Thyroid gland (tissue), 4 donors: ENCODE results near the gene OASL. TPM values are rescaled to one million over a fixed set of nuclear protein-coding genes. Genes with fewer than 3 reads are reported as not detected.
A peak's percentile ranks its signal among the peaks of the same experiment; 100 is the strongest.

Experiments used
- DNase-seq, 2 donors: peaks; one replicate each; pipeline ENCODE4 v3.0.0-alpha.2; 2019
- H3K27ac ChIP-seq, 3 donors: fragments of 200-600 bp; sonication (generic); 1 replicate in 2 of 3; 2 replicates in 1 of 3; pipeline ENCODE4 v1.5.1; 2016 to 2019; ENCODE audit warnings: mild to moderate bottlenecking in 1 of 3, moderate library complexity in 1 of 3
- H3K27me3 ChIP-seq: fragments of 200-600 bp; sonication (generic); one replicate; pipeline ENCODE4 v1.5.1; 2019
- H3K36me3 ChIP-seq, 2 donors: fragments of 200-600 bp; sonication (generic); one replicate each; pipeline ENCODE4 v1.5.1; 2016 to 2019
- H3K4me1 ChIP-seq, 2 donors: fragments of 200-600 bp; sonication (generic); one replicate each; pipeline ENCODE4 v1.5.1; 2017 to 2019
- H3K4me3 ChIP-seq, 3 donors: fragments of 200-600 bp; sonication (generic); replicated peaks in 1 of 3; 1 replicate in 2 of 3; 2 replicates in 1 of 3; pipeline ENCODE4 v1.5.1; 2016; ENCODE audit warnings: mild to moderate bottlenecking in 1 of 3
- H3K9me3 ChIP-seq: fragments of 200-600 bp; sonication (generic); one replicate; pipeline ENCODE4 v1.5.1; 2017
- POLR2A ChIP-seq, 2 donors: fragments of 450-650 bp; IDR thresholded peaks; one replicate each; pipeline ENCODE4 v1.6.1; 2017; ENCODE audit warnings: antibody characterized with exemption in 2 of 2, mild to moderate bottlenecking in 2 of 2, moderate library complexity in 1 of 2
- WGBS, 2 donors: methylation state at CpG; one replicate each; pipeline ENCODE4 v1.1.5; 2017; 5-methylcytosine and 5-hydroxymethylcytosine counted together
- intact Hi-C: fragments of 100-400 bp; cut with DNase I; formaldehyde crosslinking; loops from one replicate; pipeline ENCODE4 v1.15.1; 2023
- total RNA-seq, 4 donors: library from RNA; depleted of rRNA; stranded (reverse); fragments of >200 nt; gene quantifications; one replicate each; pipeline ENCODE4 v1.2.3, GENCODE V29; 2016
- TF ChIP-seq, protein P1 (sequence below), 6 experiments: fragments of 200-600 bp in 3 of 6; fragments of 450-650 bp in 3 of 6; sonication (generic) in 3 of 6; IDR thresholded peaks; one replicate each; pipeline ENCODE4 v1.5.1; 2016 to 2019; ENCODE audit warnings: antibody characterized with exemption in 6 of 6, mild to moderate bottlenecking in 2 of 6, inconsistent platforms in 1 of 6, moderate library complexity in 1 of 6

OASL gene
- total RNA-seq, 4 donors from 2014 or later, result 0.20 to 1.4 (median 0.49) TPM

GRCh38 chr12:120979220-120979861, 59.7 kb downstream of the OASL start:
- no peak for DNase-seq
- no peaks in the 10 kb centered on the region for H3K4me1 ChIP-seq
- H3K27ac ChIP-seq, result no peak overlapping the region
- intact Hi-C loops, result no loop called here
- no peak for TF ChIP-seq POLR2A (IDR thresholded peaks at IDR 0.05)
- TF ChIP-seq, protein P1, sequence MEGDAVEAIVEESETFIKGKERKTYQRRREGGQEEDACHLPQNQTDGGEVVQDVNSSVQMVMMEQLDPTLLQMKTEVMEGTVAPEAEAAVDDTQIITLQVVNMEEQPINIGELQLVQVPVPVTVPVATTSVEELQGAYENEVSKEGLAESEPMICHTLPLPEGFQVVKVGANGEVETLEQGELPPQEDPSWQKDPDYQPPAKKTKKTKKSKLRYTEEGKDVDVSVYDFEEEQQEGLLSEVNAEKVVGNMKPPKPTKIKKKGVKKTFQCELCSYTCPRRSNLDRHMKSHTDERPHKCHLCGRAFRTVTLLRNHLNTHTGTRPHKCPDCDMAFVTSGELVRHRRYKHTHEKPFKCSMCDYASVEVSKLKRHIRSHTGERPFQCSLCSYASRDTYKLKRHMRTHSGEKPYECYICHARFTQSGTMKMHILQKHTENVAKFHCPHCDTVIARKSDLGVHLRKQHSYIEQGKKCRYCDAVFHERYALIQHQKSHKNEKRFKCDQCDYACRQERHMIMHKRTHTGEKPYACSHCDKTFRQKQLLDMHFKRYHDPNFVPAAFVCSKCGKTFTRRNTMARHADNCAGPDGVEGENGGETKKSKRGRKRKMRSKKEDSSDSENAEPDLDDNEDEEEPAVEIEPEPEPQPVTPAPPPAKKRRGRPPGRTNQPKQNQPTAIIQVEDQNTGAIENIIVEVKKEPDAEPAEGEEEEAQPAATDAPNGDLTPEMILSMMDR (IDR thresholded peaks at IDR 0.05), result no peak
- H3K36me3 ChIP-seq, result no peaks in the 10 kb centered on the region
- H3K27me3 ChIP-seq, result no peaks in the 10 kb centered on the region
- 91% methylated on average over 8 to 10 of the region's 10 CpGs for WGBS, 2 donors
- no peak overlapping the region for H3K4me3 ChIP-seq
- H3K9me3 ChIP-seq, result no peaks in the 10 kb centered on the region

DNA sequence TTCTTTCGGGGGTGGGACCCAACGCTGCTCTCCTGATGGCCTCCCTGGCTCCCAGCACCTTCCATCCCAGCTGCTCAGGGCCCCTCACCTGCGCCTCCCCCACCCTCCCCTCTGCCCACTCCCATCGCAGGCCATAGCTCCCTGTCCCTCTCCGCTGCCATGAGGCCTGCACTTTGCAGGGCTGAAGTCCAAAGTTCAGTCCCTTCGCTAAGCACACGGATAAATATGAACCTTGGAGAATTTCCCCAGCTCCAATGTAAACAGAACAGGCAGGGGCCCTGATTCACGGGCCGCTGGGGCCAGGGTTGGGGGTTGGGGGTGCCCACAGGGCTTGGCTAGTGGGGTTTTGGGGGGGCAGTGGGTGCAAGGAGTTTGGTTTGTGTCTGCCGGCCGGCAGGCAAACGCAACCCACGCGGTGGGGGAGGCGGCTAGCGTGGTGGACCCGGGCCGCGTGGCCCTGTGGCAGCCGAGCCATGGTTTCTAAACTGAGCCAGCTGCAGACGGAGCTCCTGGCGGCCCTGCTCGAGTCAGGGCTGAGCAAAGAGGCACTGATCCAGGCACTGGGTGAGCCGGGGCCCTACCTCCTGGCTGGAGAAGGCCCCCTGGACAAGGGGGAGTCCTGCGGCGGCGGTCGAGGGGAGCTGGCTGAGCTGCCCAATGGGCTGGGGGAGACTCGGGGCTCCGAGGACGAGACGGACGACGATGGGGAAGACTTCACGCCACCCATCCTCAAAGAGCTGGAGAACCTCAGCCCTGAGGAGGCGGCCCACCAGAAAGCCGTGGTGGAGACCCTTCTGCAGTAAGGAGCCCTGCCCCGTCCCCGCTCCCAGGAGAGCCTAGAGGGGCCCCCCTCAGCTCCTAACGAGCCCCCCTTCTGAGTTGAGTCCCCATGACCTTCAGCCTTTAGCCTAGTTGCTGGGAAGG, 60.5 kb downstream of the OASL start, which contains the start of gene HNF1A:
HNF1A (plus strand) TSS at position 248 of the 924 bp plus-strand sequence; CDS start at position 474, 226 bp downstream.
- no peak within 1 kb of the TSS for H3K4me3 ChIP-seq
- intact Hi-C loops, result no loop called here
- DNase-seq, result no peak

GRCh38 chr12:120977531-120978295, 61.3 kb downstream of the OASL start:
- DNase-seq, result no peak
- WGBS, 2 donors, result 91 to 94% methylated on average over 14 of the region's 14 CpGs
- Histone ChIP-seq H3K27ac (no peak overlapping the region), H3K36me3 (no peaks in the 10 kb centered on the region), H3K4me3 (no peak overlapping the region), H3K4me1 (no peaks in the 10 kb centered on the region), H3K9me3 (no peaks in the 10 kb centered on the region), H3K27me3 (no peaks in the 10 kb centered on the region)
- TF ChIP-seq, protein P1 (IDR thresholded peaks at IDR 0.05), result no peak
- TF ChIP-seq POLR2A (IDR thresholded peaks at IDR 0.05), result no peak
- intact Hi-C loops, result no loop called here

More for the DNA sequence above, 60.5 kb downstream of the OASL start, which contains the start of gene HNF1A:
- Histone ChIP-seq H3K36me3 (no peaks in the 10 kb centered on the region), H3K9me3 (no peaks in the 10 kb centered on the region), H3K27ac (no peak within 1 kb of the TSS), H3K27me3 (no peaks in the 10 kb centered on the region), H3K4me1 (no peaks in the 10 kb centered on the region)
- WGBS, 2 donors, result 80 to 85% methylated on average over 23 to 35 of the region's 40 CpGs
- TF ChIP-seq, protein P1 (IDR thresholded peaks at IDR 0.05), result no peak
- no peak for TF ChIP-seq POLR2A (IDR thresholded peaks at IDR 0.05)

DNA sequence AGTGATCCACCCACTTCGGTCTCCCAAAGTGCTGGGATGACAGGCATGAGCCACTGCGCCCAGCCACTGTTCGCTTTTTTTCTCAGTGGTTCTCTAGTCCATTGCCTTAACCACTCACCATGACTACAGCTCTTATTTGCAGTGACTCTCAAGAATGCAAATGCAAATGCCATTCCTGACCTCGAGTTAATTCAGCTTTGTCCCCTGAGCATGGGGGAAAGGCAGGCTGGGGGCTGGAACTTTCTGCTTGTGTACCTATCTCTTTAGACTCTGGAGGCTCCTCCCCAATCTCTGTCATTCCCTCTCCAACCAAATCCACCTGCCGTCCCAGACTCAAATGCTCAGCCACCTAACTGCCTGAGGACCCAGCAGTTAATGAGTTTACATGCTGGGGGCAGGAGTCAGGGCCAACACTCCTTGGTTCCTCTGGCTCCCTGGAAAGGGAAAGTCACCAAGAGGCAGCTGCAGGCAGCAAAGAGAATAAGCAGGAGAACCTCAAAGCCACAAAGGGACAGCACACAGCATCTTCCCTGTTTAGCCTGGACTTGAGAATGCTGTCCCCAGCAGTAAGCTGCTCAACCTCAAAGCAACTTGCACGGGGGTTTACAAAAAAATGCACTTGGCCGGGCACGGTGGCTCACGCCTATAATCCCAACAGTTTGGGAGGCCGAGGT, 66.0 kb downstream of the OASL start:
- H3K36me3 ChIP-seq, result no peaks in the 10 kb centered on the region
- H3K9me3 ChIP-seq, result no peaks in the 10 kb centered on the region
- intact Hi-C loops, result loop anchor here (5.0 kb wide), 1 partner anchor 326 kb away; no protein-coding TSS in a partner anchor
- H3K27me3 ChIP-seq, result no peaks in the 10 kb centered on the region
- H3K4me1 ChIP-seq, result no peaks in the 10 kb centered on the region
- DNase-seq, result peak; percentile 68 to 72
- TF ChIP-seq POLR2A (IDR thresholded peaks at IDR 0.05), result no peak
- TF ChIP-seq, protein P1 (IDR thresholded peaks at IDR 0.05), result no peak
- no peak overlapping the region for H3K4me3 ChIP-seq
- WGBS, 2 donors, result 25 to 50% methylated on average over 10 of the region's 10 CpGs
- H3K27ac ChIP-seq, result no peak overlapping the region
